DND-41 (cell line): ENCODE results near the gene BBS5.
A peak's percentile ranks its signal among the peaks of the same experiment; 100 is the strongest.
"Not testable (repeated sequence)": the region's sequence is repeated elsewhere in the genome, so short reads cannot be mapped to it uniquely, and the experiment has no call there.

Experiments
- ATAC-seq: fragments of 200-7000 bp; cut with Tn5 transposase; 3 replicates; pipeline ENCODE4 v1.9.1; 2021; ENCODE audit warnings: low read depth; ENCODE audit not compliant: insufficient read depth
- DNase-seq: peaks from one replicate; pipeline ENCODE4 v3.0.0-alpha.2; 2020
- H2AFZ ChIP-seq: 2 replicates; pipeline ENCODE4 v1.6.0; 2012; ENCODE audit warnings: low read depth, low read length
- H3K27ac ChIP-seq: 2 replicates; pipeline ENCODE4 v1.5.1; 2012; ENCODE audit warnings: low read length, inconsistent platforms
- H3K27me3 ChIP-seq: fragments of 200-600 bp; sonication (generic); 2 replicates; pipeline ENCODE4 v1.6.0; 2012; ENCODE audit warnings: low read length, mild to moderate bottlenecking, inconsistent platforms; ENCODE audit not compliant: insufficient read depth, poor library complexity
- H3K36me3 ChIP-seq: 2 replicates; pipeline ENCODE4 v1.5.1; 2012; ENCODE audit warnings: low read length, inconsistent platforms; ENCODE audit not compliant: insufficient read depth
- H3K4me1 ChIP-seq: 2 replicates; pipeline ENCODE4 v1.5.1; 2012; ENCODE audit warnings: mild to moderate bottlenecking, low read length; ENCODE audit not compliant: insufficient read depth
- H3K4me2 ChIP-seq: 2 replicates; pipeline ENCODE4 v1.6.0; 2012; ENCODE audit warnings: mild to moderate bottlenecking, moderate library complexity, low read length, inconsistent platforms; ENCODE audit not compliant: insufficient read depth
- H3K4me3 ChIP-seq, 2 experiments: fragments of 200-600 bp in 1 of 2; shearing (Covaris generic) in 1 of 2; 2 replicates each; pipeline ENCODE4 v1.5.1; 2012 to 2016; ENCODE audit warnings: inconsistent platforms in 2 of 2, low read length in 2 of 2, mild to moderate bottlenecking in 2 of 2, low read depth in 1 of 2, moderate library complexity in 1 of 2
- H3K79me2 ChIP-seq: 2 replicates; pipeline ENCODE4 v1.6.0; 2012; ENCODE audit warnings: low read length, inconsistent platforms; ENCODE audit not compliant: insufficient read depth
- H3K9ac ChIP-seq: 2 replicates; pipeline ENCODE4 v1.6.0; 2012; ENCODE audit warnings: low read depth, mild to moderate bottlenecking, inconsistent platforms, low read length, moderate library complexity
- H3K9me3 ChIP-seq: 2 replicates; pipeline ENCODE4 v1.5.1; 2012; ENCODE audit warnings: low read length, moderate library complexity, mild to moderate bottlenecking, inconsistent platforms; ENCODE audit not compliant: insufficient read depth, severe bottlenecking
- H4K20me1 ChIP-seq: 2 replicates; pipeline ENCODE4 v1.6.0; 2012; ENCODE audit warnings: low read length; ENCODE audit not compliant: insufficient read depth
- CTCF ChIP-seq: IDR thresholded peaks from 2 replicates; pipeline ENCODE4 v1.5.1; 2012; ENCODE audit warnings: borderline replicate concordance, low read length, moderate library complexity, mild to moderate bottlenecking; ENCODE audit not compliant: poor library complexity, severe bottlenecking; ENCODE audit errors: extremely low read depth
- EZH2 ChIP-seq: IDR thresholded peaks from 3 replicates; pipeline ENCODE4 v1.6.1; 2012; ENCODE audit warnings: borderline replicate concordance, low read depth, mild to moderate bottlenecking, moderate library complexity, low read length, inconsistent platforms; ENCODE audit not compliant: severe bottlenecking

BBS5 gene

GRCh38 chr2:169479257-169480078 is at the start of gene BBS5:
TSS of gene BBS5 (plus strand) at chr2:169479494. CDS start at chr2:169479554, 60 bp downstream.
- Histone ChIP-seq H3K79me2 (no peaks in the 10 kb centered on the region), H3K4me3 (peak within 1 kb of the TSS; percentile 44 to 85), H3K27ac (peak within 1 kb of the TSS; percentile 33; the same call in 1 of the 2 replicates), H3K4me1 (peaks cover 18% of the 10 kb centered on the region), H3K9ac (peak within 1 kb of the TSS; percentile 57), H2AFZ (peak within 1 kb of the TSS; percentile 93), H4K20me1 (no peaks in the 10 kb centered on the region), H3K4me2 (peak within 1 kb of the TSS; percentile 89), H3K9me3 (no peaks in the 10 kb centered on the region), H3K36me3 (no peaks in the 10 kb centered on the region), H3K27me3 (peaks cover 5% of the 10 kb centered on the region)
- no peak for TF ChIP-seq EZH2
- TF ChIP-seq CTCF = peak; percentile 75
- ATAC-seq (peak; percentile 95), DNase-seq (peak; percentile 82)

- H3K9ac ChIP-seq, H3K79me2 ChIP-seq, H3K36me3 ChIP-seq, DNase-seq, H3K9me3 ChIP-seq, H3K4me1 ChIP-seq, ATAC-seq, H3K4me3 ChIP-seq, H3K27ac ChIP-seq, H3K27me3 ChIP-seq, H2AFZ ChIP-seq, H4K20me1 ChIP-seq, H3K4me2 ChIP-seq: not testable (repeated sequence)
Measured at GRCh38 chr2:169431772-169432171, 47.5 kb upstream of the BBS5 start.

GRCh38 chr2:169434236-169434635 is 45.1 kb upstream of the BBS5 start:
- H3K9ac ChIP-seq, H3K4me3 ChIP-seq, H2AFZ ChIP-seq, H4K20me1 ChIP-seq, DNase-seq, H3K4me2 ChIP-seq, H3K4me1 ChIP-seq, ATAC-seq, H3K27ac ChIP-seq, H3K27me3 ChIP-seq, H3K79me2 ChIP-seq, H3K36me3 ChIP-seq, H3K9me3 ChIP-seq: not testable (repeated sequence)

GRCh38 chr2:169438466-169439072 is 40.7 kb upstream of the BBS5 start:
- H4K20me1 ChIP-seq = no peaks in the 10 kb centered on the region

More at GRCh38 chr2:169438466-169439072, 40.7 kb upstream of the BBS5 start:
- DNase-seq (no peak), ATAC-seq (no peak)
- H3K4me1 ChIP-seq = no peaks in the 10 kb centered on the region
- H2AFZ ChIP-seq = no peak overlapping the region
- H3K27me3 ChIP-seq = peaks cover 11% of the 10 kb centered on the region
- no peak overlapping the region for H3K4me3 ChIP-seq
- no peaks in the 10 kb centered on the region for H3K36me3 ChIP-seq
- no peak overlapping the region for H3K27ac ChIP-seq
- H3K9ac ChIP-seq = no peak overlapping the region
- TF ChIP-seq EZH2 (no peak), CTCF (no peak)
- H3K9me3 ChIP-seq = no peaks in the 10 kb centered on the region
- no peak overlapping the region for H3K4me2 ChIP-seq
- no peaks in the 10 kb centered on the region for H3K79me2 ChIP-seq
